ENCODE measurements around the gene LIMK2. TPM values are rescaled to one million over a fixed set of nuclear protein-coding genes. Genes with fewer than 3 reads are reported as not detected.
A peak's percentile ranks its signal among the peaks of the same experiment; 100 is the strongest.

The LIMK2 gene
- total RNA-seq, 1 experiment from 2014 or later = 35.3 TPM

DNA sequence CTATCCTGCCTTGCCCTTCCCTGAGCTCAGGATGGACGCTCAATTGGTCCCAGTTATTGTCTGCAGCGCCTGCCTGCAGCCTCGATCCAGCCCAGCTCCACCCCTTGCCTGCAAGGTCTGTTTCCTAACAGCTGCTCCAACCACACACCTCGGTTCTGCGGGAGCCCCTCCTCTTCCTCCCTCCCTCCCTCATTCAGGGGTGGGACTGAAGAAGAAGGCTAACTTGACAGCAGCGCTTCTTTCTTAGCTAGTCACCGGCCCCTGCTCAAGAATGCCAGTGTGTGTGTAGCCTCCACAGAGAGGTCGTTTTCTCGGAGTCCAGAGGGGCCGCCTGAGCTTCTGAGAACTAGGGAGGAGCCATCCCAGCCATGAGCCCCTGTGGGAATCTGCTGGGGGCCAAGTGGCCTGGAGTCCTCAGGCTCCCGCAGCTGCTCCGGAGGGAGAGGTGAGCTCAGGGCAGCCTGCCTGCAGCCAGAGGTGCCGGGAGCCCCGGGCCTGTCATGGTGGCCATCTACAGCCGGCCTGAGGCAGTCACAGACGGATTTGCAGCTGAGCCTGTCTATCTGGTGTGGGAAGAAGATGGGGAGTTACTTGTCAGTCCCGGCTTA is 36.1 kb downstream of the LIMK2 start:
- Histone ChIP-seq H3K9me3 (ENCODE audit: low read length) (no peaks in the 10 kb centered on the region), H3K9me2 (replicated peaks; ENCODE audit: insufficient read depth, low read length) (no peaks in the 10 kb centered on the region), H2AFZ (ENCODE audit: low read length) (no peak overlapping the region), H3K4me2 (ENCODE audit: low read depth, low read length, poor library complexity, severe bottlenecking) (peak overlapping the region; percentile 3), H3K4me3 (ENCODE audit: low read length) (no peak overlapping the region), H4K20me1 (ENCODE audit: insufficient read depth, low read depth, low read length) (0 out of 2 replicates have a peak, but pooled peaks cover 2% of the 10 kb centered on the region), H3K4me1 (ENCODE audit: low read length) (peaks cover 31% of the 10 kb centered on the region), H3K27me3 (ENCODE audit: low read length) (no peaks in the 10 kb centered on the region), H3K36me3 (ENCODE audit: insufficient read depth, low read length) (no peaks in the 10 kb centered on the region), H3K9ac (ENCODE audit: low read length) (peak overlapping the region; percentile 33; the same call in 1 of the 2 replicates), H3K27ac (ENCODE audit: low read length) (no peak overlapping the region), H3K79me2 (ENCODE audit: low read length) (peaks cover 79% of the 10 kb centered on the region)
- peak; percentile 79 for DNase-seq

DNA sequence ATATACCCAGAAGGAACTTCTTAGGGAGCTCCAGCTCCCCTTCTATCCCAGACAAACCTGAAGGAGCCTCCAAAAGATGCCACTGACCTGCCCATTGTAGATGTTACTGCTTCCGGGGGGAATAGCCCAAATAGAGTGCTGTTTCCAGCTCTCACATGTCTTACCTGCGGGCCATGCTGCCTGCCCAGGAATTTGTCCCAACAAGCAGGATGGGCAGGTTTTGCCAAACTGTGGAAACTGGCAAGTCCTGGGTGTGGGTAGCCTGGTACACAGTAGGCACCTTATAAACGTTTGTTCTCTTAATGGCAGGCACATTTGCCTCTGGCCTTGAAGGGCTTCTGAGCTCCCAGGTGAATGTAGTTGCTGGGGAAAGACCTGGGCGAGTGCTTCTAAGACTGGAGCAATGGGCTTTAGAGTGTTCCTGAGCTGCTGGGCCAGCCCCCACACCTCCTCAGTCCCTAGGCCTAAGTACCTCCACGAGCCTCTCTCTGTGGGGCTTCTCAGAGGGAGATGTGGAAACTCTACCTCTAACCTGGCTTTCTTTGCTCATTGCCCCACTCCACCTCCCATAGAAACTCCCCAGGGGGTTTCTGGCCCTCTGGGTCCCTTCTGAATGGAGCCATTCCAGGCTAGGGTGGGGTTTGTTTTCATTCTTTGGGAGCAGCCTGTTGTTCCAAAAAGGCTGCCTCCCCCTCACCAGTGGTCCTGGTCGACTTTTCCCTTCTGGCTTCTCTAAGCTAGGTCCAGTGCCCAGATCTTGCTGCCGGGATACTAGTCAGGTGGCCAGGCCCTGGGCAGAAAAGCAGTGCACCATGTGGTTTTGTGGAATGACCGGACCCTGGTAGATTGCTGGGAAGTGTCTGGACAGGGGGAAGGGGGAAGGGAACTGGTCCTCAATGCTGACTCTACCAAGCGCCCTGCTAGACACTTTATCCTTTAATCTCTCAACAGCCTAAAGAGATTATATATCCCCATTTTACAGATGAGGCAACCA is 37.2 kb downstream of the LIMK2 start:
- H3K27me3 ChIP-seq (ENCODE audit: low read length) = no peaks in the 10 kb centered on the region
- DNase-seq = no peak
- peaks cover 80% of the 10 kb centered on the region for H3K79me2 ChIP-seq (ENCODE audit: low read length)
- H4K20me1 ChIP-seq (ENCODE audit: insufficient read depth, low read depth, low read length) = 0 out of 2 replicates have a peak, but pooled peaks cover 2% of the 10 kb centered on the region
- no peak overlapping the region for H3K9ac ChIP-seq (ENCODE audit: low read length)
- H3K36me3 ChIP-seq (ENCODE audit: insufficient read depth, low read length) = no peaks in the 10 kb centered on the region
- H3K4me1 ChIP-seq (ENCODE audit: low read length) = peaks cover 21% of the 10 kb centered on the region
- no peak overlapping the region for H3K4me2 ChIP-seq (ENCODE audit: low read depth, low read length, poor library complexity, severe bottlenecking)
- no peak overlapping the region for H3K27ac ChIP-seq (ENCODE audit: low read length)
- no peaks in the 10 kb centered on the region for H3K9me2 ChIP-seq (replicated peaks; ENCODE audit: insufficient read depth, low read length)
- H3K4me3 ChIP-seq (ENCODE audit: low read length) = no peak overlapping the region
- H2AFZ ChIP-seq (ENCODE audit: low read length) = no peak overlapping the region
- H3K9me3 ChIP-seq (ENCODE audit: low read length) = no peaks in the 10 kb centered on the region

DNA sequence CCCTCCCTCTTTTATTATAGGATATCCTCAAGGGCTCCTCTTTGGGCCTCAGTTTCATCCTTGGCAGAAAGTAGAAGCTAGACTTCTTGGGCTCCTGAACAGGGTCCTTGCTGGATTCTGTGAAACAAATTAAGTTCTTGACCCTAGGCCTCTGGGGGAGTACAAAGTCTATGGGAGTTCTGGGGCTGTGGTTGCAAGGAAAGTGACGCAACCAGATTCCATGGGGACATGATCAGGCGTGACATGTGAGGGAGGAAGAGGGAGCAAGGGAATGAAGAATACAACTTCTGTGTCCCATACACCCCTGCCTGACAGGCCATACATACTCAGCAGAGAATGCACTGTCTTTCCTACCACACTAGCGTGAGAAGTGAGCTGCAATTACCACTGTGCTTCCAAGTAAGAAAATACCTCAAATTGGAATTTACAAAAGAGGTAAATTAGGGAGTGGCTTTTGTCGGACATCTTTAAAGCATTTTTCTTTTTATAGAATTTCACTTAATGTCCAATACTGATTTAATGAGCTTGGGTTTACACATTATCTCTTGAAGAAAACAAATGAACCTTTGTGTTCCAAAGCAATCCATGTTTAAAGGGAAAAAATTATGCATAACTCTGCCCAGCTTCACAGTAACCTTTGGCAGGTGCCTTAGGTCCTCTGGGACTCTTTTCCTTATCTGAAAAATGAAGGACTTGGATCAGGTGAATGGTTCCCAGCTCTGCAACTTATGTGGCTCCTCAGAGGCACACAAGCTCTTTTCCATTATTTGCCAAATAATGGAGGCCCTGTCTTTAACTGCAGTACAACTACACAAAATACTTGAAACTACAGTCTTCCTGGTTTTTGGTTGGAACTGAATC is 38.9 kb downstream of the LIMK2 start:
- peaks cover 78% of the 10 kb centered on the region for H3K79me2 ChIP-seq (ENCODE audit: low read length)
- H3K36me3 ChIP-seq (ENCODE audit: insufficient read depth, low read length) = no peaks in the 10 kb centered on the region
- no peaks in the 10 kb centered on the region for H3K9me3 ChIP-seq (ENCODE audit: low read length)
- no peak overlapping the region for H2AFZ ChIP-seq (ENCODE audit: low read length)
- H3K4me3 ChIP-seq (ENCODE audit: low read length) = no peak overlapping the region
- H4K20me1 ChIP-seq (ENCODE audit: insufficient read depth, low read depth, low read length) = 0 out of 2 replicates have a peak, but pooled peaks cover 2% of the 10 kb centered on the region
- H3K27me3 ChIP-seq (ENCODE audit: low read length) = no peaks in the 10 kb centered on the region
- no peak for DNase-seq
- H3K9ac ChIP-seq (ENCODE audit: low read length) = no peak overlapping the region
- H3K4me1 ChIP-seq (ENCODE audit: low read length) = peaks cover 12% of the 10 kb centered on the region
- H3K4me2 ChIP-seq (ENCODE audit: low read depth, low read length, poor library complexity, severe bottlenecking) = no peak overlapping the region
- H3K27ac ChIP-seq (ENCODE audit: low read length) = no peak overlapping the region
- no peaks in the 10 kb centered on the region for H3K9me2 ChIP-seq (replicated peaks; ENCODE audit: insufficient read depth, low read length)

DNA sequence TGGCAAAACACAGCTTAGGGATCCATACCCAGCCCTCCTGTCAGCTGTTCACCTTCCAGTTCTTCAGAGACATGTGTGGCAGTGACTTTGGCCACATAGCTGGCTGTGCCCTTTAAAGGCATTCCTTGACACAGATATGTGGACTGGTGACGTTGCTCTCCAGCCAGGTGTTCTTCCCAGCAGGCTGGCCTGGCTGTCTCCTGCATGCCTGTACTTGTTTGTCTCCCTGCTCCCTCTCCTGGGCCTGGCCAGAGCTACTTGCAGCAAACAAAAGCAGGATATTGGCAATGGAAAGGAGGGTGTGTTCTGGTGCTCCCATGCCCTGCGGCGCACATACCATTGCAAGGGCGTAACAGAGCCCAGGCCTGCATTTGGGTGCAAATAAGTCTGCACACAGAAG is 41.9 kb downstream of the LIMK2 start:
- no peaks in the 10 kb centered on the region for H3K9me2 ChIP-seq (replicated peaks; ENCODE audit: insufficient read depth, low read length)
- no peaks in the 10 kb centered on the region for H3K27me3 ChIP-seq (ENCODE audit: low read length)
- H3K4me3 ChIP-seq (ENCODE audit: low read length) = no peak overlapping the region
- no peaks in the 10 kb centered on the region for H3K4me1 ChIP-seq (ENCODE audit: low read length)
- no peak overlapping the region for H3K4me2 ChIP-seq (ENCODE audit: low read depth, low read length, poor library complexity, severe bottlenecking)
- no peak overlapping the region for H2AFZ ChIP-seq (ENCODE audit: low read length)
- no peak overlapping the region for H3K27ac ChIP-seq (ENCODE audit: low read length)
- H3K36me3 ChIP-seq (ENCODE audit: insufficient read depth, low read length) = no peaks in the 10 kb centered on the region
- H3K79me2 ChIP-seq (ENCODE audit: low read length) = peaks cover 62% of the 10 kb centered on the region
- H3K9ac ChIP-seq (ENCODE audit: low read length) = no peak overlapping the region
- 0 out of 2 replicates have a peak, but pooled peaks cover 2% of the 10 kb centered on the region for H4K20me1 ChIP-seq (ENCODE audit: insufficient read depth, low read depth, low read length)
- DNase-seq = no peak
- H3K9me3 ChIP-seq (ENCODE audit: low read length) = no peaks in the 10 kb centered on the region

DNA sequence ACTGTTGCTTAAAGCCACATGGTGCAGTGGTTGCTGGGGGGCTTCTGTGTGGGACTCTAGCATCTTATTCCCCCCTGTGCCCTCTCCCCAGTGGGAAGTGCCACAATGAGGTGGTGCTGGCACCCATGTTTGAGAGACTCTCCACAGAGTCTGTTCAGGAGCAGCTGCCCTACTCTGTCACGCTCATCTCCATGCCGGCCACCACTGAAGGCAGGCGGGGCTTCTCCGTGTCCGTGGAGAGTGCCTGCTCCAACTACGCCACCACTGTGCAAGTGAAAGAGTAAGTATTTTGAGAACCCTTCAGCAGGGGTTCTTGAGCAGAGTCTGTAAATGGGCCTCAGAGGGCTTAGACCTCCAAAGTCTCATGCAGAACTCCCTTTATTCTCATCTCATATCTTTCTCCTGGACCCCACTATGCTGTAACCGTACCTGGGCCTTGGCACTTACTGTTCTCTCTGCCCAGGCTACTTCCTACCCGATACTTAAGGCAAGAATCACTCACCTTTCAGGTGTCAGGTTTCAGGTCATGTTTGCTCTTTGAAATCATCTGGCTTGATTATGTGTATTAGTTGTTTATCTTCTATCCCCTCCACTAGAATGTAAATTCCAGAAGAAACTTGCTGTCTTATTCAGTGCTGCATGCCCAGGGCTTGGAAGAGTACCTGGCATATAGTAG is 47.8 kb downstream of the LIMK2 start:
- Histone ChIP-seq H3K9me3 (ENCODE audit: low read length) (no peaks in the 10 kb centered on the region), H3K9me2 (replicated peaks; ENCODE audit: insufficient read depth, low read length) (no peaks in the 10 kb centered on the region), H3K4me2 (ENCODE audit: low read depth, low read length, poor library complexity, severe bottlenecking) (no peak overlapping the region), H4K20me1 (ENCODE audit: insufficient read depth, low read depth, low read length) (no peaks in the 10 kb centered on the region), H3K27me3 (ENCODE audit: low read length) (no peaks in the 10 kb centered on the region), H3K4me1 (ENCODE audit: low read length) (no peaks in the 10 kb centered on the region), H3K79me2 (ENCODE audit: low read length) (peaks cover 21% of the 10 kb centered on the region; the same call in 1 of the 2 replicates), H3K9ac (ENCODE audit: low read length) (no peak overlapping the region), H3K27ac (ENCODE audit: low read length) (no peak overlapping the region), H3K4me3 (ENCODE audit: low read length) (no peak overlapping the region), H2AFZ (ENCODE audit: low read length) (no peak overlapping the region), H3K36me3 (ENCODE audit: insufficient read depth, low read length) (peaks cover 8% of the 10 kb centered on the region; the same call in 1 of the 2 replicates)
- no peak for DNase-seq

DNA sequence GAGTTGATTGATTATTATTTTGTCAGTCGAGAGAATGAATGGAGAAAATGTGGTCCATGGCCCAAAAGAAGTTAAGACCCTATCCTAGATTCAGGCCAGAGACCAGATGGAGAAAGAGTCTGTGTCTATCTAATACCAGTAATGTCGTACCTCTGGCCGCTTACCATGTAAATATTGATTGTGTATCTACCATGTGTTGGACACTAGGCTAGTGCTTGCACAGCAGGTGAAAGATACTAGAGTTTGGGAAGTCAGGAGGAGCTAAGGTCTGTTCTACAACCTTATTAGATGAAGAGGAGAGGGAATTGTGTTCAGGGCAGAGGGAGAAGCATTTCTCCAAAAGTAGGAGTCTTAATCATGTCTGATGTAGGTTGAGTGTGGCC is 48.4 kb downstream of the LIMK2 start:
- no peak for DNase-seq
- H3K9me2 ChIP-seq (replicated peaks; ENCODE audit: insufficient read depth, low read length) = no peaks in the 10 kb centered on the region
- peaks cover 16% of the 10 kb centered on the region; the same call in 1 of the 2 replicates for H3K79me2 ChIP-seq (ENCODE audit: low read length)
- H3K4me1 ChIP-seq (ENCODE audit: low read length) = no peaks in the 10 kb centered on the region
- H3K36me3 ChIP-seq (ENCODE audit: insufficient read depth, low read length) = peaks cover 8% of the 10 kb centered on the region; the same call in 1 of the 2 replicates
- no peak overlapping the region for H3K4me2 ChIP-seq (ENCODE audit: low read depth, low read length, poor library complexity, severe bottlenecking)
- no peak overlapping the region for H3K9ac ChIP-seq (ENCODE audit: low read length)
- H3K4me3 ChIP-seq (ENCODE audit: low read length) = no peak overlapping the region
- no peak overlapping the region for H2AFZ ChIP-seq (ENCODE audit: low read length)
- no peaks in the 10 kb centered on the region for H3K27me3 ChIP-seq (ENCODE audit: low read length)
- no peaks in the 10 kb centered on the region for H4K20me1 ChIP-seq (ENCODE audit: insufficient read depth, low read depth, low read length)
- H3K9me3 ChIP-seq (ENCODE audit: low read length) = no peaks in the 10 kb centered on the region
- H3K27ac ChIP-seq (ENCODE audit: low read length) = no peak overlapping the region

DNA sequence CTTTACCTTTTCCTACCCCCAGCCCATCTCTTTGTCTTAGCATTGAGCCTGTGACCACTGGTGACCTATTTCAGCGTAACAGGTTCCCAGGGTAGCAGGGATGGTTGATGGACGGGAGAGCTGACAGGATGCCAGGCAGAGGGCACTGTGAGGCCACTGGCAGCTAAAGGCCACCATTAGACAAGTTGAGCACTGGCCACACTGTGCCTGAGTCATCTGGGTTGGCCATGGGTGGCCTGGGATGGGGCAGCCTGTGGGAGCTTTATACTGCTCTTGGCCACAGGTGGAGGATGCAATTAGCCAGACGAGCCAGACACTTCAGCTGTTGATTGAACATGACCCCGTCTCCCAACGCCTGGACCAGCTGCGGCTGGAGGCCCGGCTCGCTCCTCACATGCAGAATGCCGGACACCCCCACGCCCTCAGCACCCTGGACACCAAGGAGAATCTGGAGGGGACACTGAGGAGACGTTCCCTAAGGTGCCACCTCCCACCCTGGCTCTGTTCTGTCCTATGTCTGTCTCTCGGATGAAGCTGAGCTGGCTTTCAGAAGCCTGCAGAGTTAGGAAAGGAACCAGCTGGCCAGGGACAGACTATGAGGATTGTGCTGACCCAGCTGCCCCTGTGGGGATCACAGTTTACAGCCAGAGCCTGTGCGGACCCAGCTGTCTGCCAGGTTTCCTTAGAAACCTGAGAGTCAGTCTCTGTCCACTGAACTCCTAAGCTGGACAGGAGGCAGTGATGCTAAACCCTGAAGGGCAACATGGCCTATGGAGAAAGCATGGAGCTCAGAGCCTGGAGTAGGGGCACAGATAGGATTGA is 50.4 kb downstream of the LIMK2 start:
- no peak overlapping the region for H3K27ac ChIP-seq (ENCODE audit: low read length)
- H3K36me3 ChIP-seq (ENCODE audit: insufficient read depth, low read length) = peaks cover 8% of the 10 kb centered on the region; the same call in 1 of the 2 replicates
- no peaks in the 10 kb centered on the region for H3K9me3 ChIP-seq (ENCODE audit: low read length)
- no peak overlapping the region for H3K4me2 ChIP-seq (ENCODE audit: low read depth, low read length, poor library complexity, severe bottlenecking)
- no peaks in the 10 kb centered on the region for H3K4me1 ChIP-seq (ENCODE audit: low read length)
- no peaks in the 10 kb centered on the region for H4K20me1 ChIP-seq (ENCODE audit: insufficient read depth, low read depth, low read length)
- no peak overlapping the region for H3K9ac ChIP-seq (ENCODE audit: low read length)
- H3K9me2 ChIP-seq (replicated peaks; ENCODE audit: insufficient read depth, low read length) = no peaks in the 10 kb centered on the region
- no peak for DNase-seq
- H3K4me3 ChIP-seq (ENCODE audit: low read length) = no peak overlapping the region
- H3K79me2 ChIP-seq (ENCODE audit: low read length) = peaks cover 15% of the 10 kb centered on the region; the same call in 1 of the 2 replicates
- no peak overlapping the region for H2AFZ ChIP-seq (ENCODE audit: low read length)
- H3K27me3 ChIP-seq (ENCODE audit: low read length) = no peaks in the 10 kb centered on the region
